PC-3 (cell line): ENCODE measurements around the gene SPRED1. TPM values are rescaled to one million over a fixed set of nuclear protein-coding genes. Genes with fewer than 3 reads are reported as not detected.

ENCODE experiments used
- ATAC-seq: fragments of 200-7000 bp; cut with Tn5 transposase; 2 replicates; pipeline ENCODE4 v1.9.1; 2020; ENCODE audit warnings: mild to moderate bottlenecking, moderate library complexity
- BruUV-seq: library from RNA; stranded (reverse); fragments of 400-500 nt; replicated peaks from 2 replicates; lab custom pipeline; 2021; lab: Mats Ljungman, UMichigan
- CTCF ChIA-PET: fragments of 300-600 bp; sonication (Branson Sonifier 250); formaldehyde crosslinking; loops from one replicate; lab custom pipeline; 2022; ENCODE audit warnings: antibody characterized with exemption; lab: Charles Lee
- POLR2A ChIA-PET: fragments of 300-600 bp; sonication (Branson Sonifier 250); formaldehyde crosslinking; loops from one replicate; lab custom pipeline; 2022; ENCODE audit warnings: antibody characterized with exemption; ENCODE audit not compliant: unreplicated experiment; lab: Charles Lee
- DNase-seq: peaks from one replicate; pipeline ENCODE4 v3.0.0-alpha.2; 2015
- H2AFZ ChIP-seq: fragments of 300-600 bp; sonication (generic); 2 replicates; pipeline ENCODE4 v1.6.0; 2016; ENCODE audit warnings: antibody characterized with exemption, low read length
- H3F3A ChIP-seq: fragments of 300-600 bp; sonication (generic); one replicate; pipeline ENCODE4 v1.6.0; 2017; ENCODE audit warnings: antibody characterized with exemption, low read length, control low read depth, mild to moderate bottlenecking; ENCODE audit not compliant: unreplicated experiment
- H3K27ac ChIP-seq: fragments of 300-600 bp; sonication (generic); 2 replicates; pipeline ENCODE4 v1.5.1; 2016; ENCODE audit warnings: mild to moderate bottlenecking, low read length
- H3K27me3 ChIP-seq: fragments of 300-600 bp; sonication (generic); 2 replicates; pipeline ENCODE4 v1.6.1; 2016; ENCODE audit warnings: low read length, mixed read lengths
- H3K36me3 ChIP-seq: fragments of 300-600 bp; sonication (generic); 2 replicates; pipeline ENCODE4 v1.6.1; 2016; ENCODE audit warnings: low read depth, mixed run types, low read length, mixed read lengths
- H3K4me1 ChIP-seq: fragments of 300-600 bp; sonication (generic); 2 replicates; pipeline ENCODE4 v1.5.1; 2016; ENCODE audit warnings: low read length; ENCODE audit not compliant: insufficient read depth
- H3K4me2 ChIP-seq: fragments of 300-600 bp; sonication (generic); 2 replicates; pipeline ENCODE4 v1.6.0; 2016; ENCODE audit warnings: low read length
- H3K4me3 ChIP-seq: fragments of 300-600 bp; sonication (generic); 2 replicates; pipeline ENCODE4 v1.5.1; 2016; ENCODE audit warnings: mild to moderate bottlenecking, low read length, mixed read lengths
- H3K79me2 ChIP-seq: fragments of 300-600 bp; sonication (generic); 2 replicates; pipeline ENCODE4 v1.6.1; 2017; ENCODE audit warnings: low read length, mixed read lengths
- H3K9ac ChIP-seq: fragments of 300-600 bp; sonication (generic); 2 replicates; pipeline ENCODE4 v1.6.0; 2016; ENCODE audit warnings: mild to moderate bottlenecking, low read length
- H3K9me2 ChIP-seq: fragments of 300-600 bp; sonication (generic); replicated peaks from 2 replicates; pipeline ENCODE4 v1.6.1; 2016; ENCODE audit warnings: mixed run types, low read length, mixed read lengths
- H3K9me3 ChIP-seq: fragments of 300-600 bp; sonication (generic); 2 replicates; pipeline ENCODE4 v1.6.1; 2016; ENCODE audit warnings: low read length, mixed read lengths
- H4K20me1 ChIP-seq: fragments of 300-600 bp; sonication (generic); 2 replicates; pipeline ENCODE4 v1.6.1; 2016; ENCODE audit warnings: low read length, mixed read lengths
- CTCF ChIP-seq: fragments of 300-600 bp; sonication (generic); conservative IDR thresholded peaks from 2 replicates; pipeline ENCODE4 v1.5.1; 2017; ENCODE audit warnings: antibody characterized with exemption, low read depth, mild to moderate bottlenecking, low read length
- EZH2 ChIP-seq: fragments of 300-600 bp; sonication (generic); IDR thresholded peaks from one replicate; pipeline ENCODE4 v1.6.1; 2017; ENCODE audit warnings: antibody characterized with exemption, mild to moderate bottlenecking, low read length; ENCODE audit not compliant: unreplicated experiment
- intact Hi-C: fragments of 100-400 bp; cut with micrococcal nuclease; formaldehyde crosslinking; loops from 2 replicates; pipeline ENCODE4 v1.9.0; 2023
- total RNA-seq: library from RNA; depleted of rRNA; stranded (reverse); fragments of >200 nt; gene quantifications from 2 replicates; pipeline ENCODE4 v1.2.3, GENCODE V29; 2014; rRNA removed

Gene SPRED1
- total RNA-seq, 1 experiment from 2014 or later, result 39.7 TPM

- H3K36me3 ChIP-seq, result no peaks in the 10 kb centered on the region
- no peaks in the 10 kb centered on the region for H3K9me2 ChIP-seq
- no peaks in the 10 kb centered on the region for H3K9me3 ChIP-seq
- H3K9ac ChIP-seq, result no peak overlapping the region
- H4K20me1 ChIP-seq, result no peaks in the 10 kb centered on the region
- H3K4me3 ChIP-seq, result no peak overlapping the region
- H2AFZ ChIP-seq, result no peak overlapping the region
- ChIA-PET CTCF (no interaction called here), POLR2A (no interaction called here)
- ATAC-seq, result no peak
- no TSS peak for BruUV-seq
- H3K4me1 ChIP-seq, result no peaks in the 10 kb centered on the region
- H3K27ac ChIP-seq, result no peak overlapping the region
- H3K27me3 ChIP-seq, result no peaks in the 10 kb centered on the region
- H3K79me2 ChIP-seq, result no peaks in the 10 kb centered on the region
- intact Hi-C loops, result no loop called here
- H3K4me2 ChIP-seq, result no peak overlapping the region
- no peaks in the 10 kb centered on the region for H3F3A ChIP-seq
- no peak for TF ChIP-seq EZH2
- no peak for TF ChIP-seq CTCF
- no peak for DNase-seq
Observed at GRCh38 chr15:38406436-38406835, 153.8 kb downstream of the SPRED1 start.

Other genes starting within 250 kb of the SPRED1 start
- gene FAM98B, start 201.3 kb downstream of the SPRED1 start, total RNA-seq, result 7.8 and 21.1 TPM in 2 replicates